ENCODE measurements around the gene CREB5.

DNA sequence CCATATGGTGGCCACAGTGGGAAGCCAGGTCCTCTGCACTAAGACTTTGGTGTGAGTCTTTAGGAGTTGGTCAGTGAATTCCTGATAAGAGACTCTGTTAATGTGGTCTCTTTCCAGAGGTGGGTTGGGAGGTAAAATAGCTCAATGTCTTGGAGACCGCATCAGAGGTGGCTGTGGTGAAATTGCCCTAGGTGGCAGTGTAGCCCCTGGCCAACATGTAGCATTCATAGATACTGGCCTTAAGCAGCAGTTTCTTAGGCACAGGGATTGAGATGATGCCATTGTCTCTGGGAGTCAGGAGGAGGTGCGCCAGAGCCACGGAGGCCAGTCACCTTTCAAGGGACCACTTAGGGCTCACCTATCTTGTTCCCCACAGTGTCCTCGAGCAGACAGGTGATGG is 202.8 kb downstream of the CREB5 start:
- TF ChIP-seq, protein P1, sequence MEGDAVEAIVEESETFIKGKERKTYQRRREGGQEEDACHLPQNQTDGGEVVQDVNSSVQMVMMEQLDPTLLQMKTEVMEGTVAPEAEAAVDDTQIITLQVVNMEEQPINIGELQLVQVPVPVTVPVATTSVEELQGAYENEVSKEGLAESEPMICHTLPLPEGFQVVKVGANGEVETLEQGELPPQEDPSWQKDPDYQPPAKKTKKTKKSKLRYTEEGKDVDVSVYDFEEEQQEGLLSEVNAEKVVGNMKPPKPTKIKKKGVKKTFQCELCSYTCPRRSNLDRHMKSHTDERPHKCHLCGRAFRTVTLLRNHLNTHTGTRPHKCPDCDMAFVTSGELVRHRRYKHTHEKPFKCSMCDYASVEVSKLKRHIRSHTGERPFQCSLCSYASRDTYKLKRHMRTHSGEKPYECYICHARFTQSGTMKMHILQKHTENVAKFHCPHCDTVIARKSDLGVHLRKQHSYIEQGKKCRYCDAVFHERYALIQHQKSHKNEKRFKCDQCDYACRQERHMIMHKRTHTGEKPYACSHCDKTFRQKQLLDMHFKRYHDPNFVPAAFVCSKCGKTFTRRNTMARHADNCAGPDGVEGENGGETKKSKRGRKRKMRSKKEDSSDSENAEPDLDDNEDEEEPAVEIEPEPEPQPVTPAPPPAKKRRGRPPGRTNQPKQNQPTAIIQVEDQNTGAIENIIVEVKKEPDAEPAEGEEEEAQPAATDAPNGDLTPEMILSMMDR (IDR thresholded peaks at IDR 0.05): no peak
- TF ChIP-seq EP300 (IDR thresholded peaks at IDR 0.05): no peak
- TF ChIP-seq POLR2A (IDR thresholded peaks at IDR 0.05): no peak
- no peak for TF ChIP-seq POLR2AphosphoS5 (IDR thresholded peaks at IDR 0.05)
